OCI-LY3 (cell line): ENCODE data around the gene GTF2A2.

ENCODE experiments used
- EZH2phosphoT487 ChIP-seq: fragments of 200-600 bp; shearing (Covaris generic); IDR thresholded peaks from 2 replicates; pipeline ENCODE4 v1.6.1; 2018; ENCODE audit warnings: antibody characterized with exemption, mixed run types, low read depth
- TF ChIP-seq, protein P1 (sequence below): fragments of 200-600, 300-600 bp; sonication (generic); IDR thresholded peaks from 2 replicates; pipeline ENCODE4 v1.5.1; 2014; ENCODE audit warnings: antibody characterized with exemption, low read length, low read depth

DNA sequence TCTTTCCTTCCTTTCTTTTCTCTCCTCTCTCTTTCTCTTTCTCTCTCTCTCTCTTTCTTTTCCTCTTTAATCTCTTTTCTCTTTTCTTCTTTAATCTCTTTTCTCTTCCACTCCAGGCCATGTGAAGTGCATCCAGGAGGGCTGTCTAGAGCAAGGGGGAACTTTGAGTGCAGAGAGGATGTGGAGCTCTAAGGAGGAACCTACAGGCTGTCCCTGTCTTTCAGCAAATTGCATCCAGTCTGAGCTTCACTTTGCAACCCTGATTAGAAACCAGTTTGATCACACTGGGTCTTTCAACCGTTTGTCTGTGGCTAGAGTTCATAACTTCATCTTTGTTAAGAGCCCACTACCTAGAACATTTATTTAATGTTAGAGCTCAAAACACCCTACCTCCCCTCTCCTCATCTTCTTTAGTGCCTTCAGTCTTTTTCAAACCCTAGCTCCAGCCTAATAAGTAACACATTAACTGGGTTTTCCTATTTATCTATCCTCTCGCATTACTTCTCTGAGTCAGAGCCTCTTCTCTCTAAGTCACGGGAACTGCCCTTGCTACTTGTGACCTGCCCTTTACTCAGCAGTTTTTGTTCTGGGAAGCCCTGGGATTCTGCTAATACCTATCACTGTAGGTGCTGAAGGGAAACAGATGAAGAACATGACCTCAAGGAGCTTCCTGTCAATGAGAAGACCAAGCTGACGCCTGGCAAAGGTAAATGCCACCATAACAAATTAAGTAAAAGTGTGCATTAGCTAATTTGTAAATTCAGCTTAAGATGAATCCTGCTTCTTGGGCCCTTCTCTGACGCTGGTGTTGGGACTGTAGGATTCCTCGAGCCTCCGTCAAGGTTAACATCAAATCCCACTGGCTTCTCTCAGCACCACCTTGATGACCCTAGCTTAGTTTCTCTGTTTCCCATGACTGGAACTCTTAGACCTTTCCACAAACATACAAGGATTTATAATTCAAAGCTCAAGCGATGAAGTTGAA, 45.7 kb downstream of the GTF2A2 start, which contains the start of gene GCNT3:
- TF ChIP-seq, protein P1, sequence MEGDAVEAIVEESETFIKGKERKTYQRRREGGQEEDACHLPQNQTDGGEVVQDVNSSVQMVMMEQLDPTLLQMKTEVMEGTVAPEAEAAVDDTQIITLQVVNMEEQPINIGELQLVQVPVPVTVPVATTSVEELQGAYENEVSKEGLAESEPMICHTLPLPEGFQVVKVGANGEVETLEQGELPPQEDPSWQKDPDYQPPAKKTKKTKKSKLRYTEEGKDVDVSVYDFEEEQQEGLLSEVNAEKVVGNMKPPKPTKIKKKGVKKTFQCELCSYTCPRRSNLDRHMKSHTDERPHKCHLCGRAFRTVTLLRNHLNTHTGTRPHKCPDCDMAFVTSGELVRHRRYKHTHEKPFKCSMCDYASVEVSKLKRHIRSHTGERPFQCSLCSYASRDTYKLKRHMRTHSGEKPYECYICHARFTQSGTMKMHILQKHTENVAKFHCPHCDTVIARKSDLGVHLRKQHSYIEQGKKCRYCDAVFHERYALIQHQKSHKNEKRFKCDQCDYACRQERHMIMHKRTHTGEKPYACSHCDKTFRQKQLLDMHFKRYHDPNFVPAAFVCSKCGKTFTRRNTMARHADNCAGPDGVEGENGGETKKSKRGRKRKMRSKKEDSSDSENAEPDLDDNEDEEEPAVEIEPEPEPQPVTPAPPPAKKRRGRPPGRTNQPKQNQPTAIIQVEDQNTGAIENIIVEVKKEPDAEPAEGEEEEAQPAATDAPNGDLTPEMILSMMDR, result no peak
- TF ChIP-seq EZH2phosphoT487, result no peak
